ENCODE measurements around the gene LRBA. TPM values are rescaled to one million over a fixed set of nuclear protein-coding genes. Genes with fewer than 3 reads are reported as not detected.

The LRBA gene
- total RNA-seq, 4 donors from 2014 or later: 28.0 to 51.5 (median 30.9) TPM

GRCh38 chr4:150436598-150437370 lies 578.3 kb downstream of the LRBA start:
- no peak for ATAC-seq (ENCODE audit: low FRiP score)
- no peak for DNase-seq (ENCODE audit: low spot score)
- TF ChIP-seq CTCF (IDR thresholded peaks at IDR 0.05): no peak

- no peak for ATAC-seq (ENCODE audit: low FRiP score)
- DNase-seq (ENCODE audit: low spot score): no peak
- no peak for TF ChIP-seq CTCF (IDR thresholded peaks at IDR 0.05)
Observed at GRCh38 chr4:150431221-150431620, 583.9 kb downstream of the LRBA start.

- ATAC-seq (ENCODE audit: low FRiP score) (no peak), DNase-seq (ENCODE audit: low spot score) (no peak)
- no peak for TF ChIP-seq CTCF (IDR thresholded peaks at IDR 0.05)
Observed at GRCh38 chr4:150425161-150425560, 589.9 kb downstream of the LRBA start.

- no peak for ATAC-seq (ENCODE audit: low FRiP score)
- no peak for TF ChIP-seq CTCF (IDR thresholded peaks at IDR 0.05)
- no peak for DNase-seq (ENCODE audit: low spot score)
Observed at GRCh38 chr4:150423503-150423902, 591.6 kb downstream of the LRBA start.

GRCh38 chr4:150423074-150423473 lies 592.0 kb downstream of the LRBA start:
- no peak for TF ChIP-seq CTCF (IDR thresholded peaks at IDR 0.05)
- ATAC-seq (ENCODE audit: low FRiP score) (no peak), DNase-seq (ENCODE audit: low spot score) (no peak)

GRCh38 chr4:150421612-150422011 lies 593.5 kb downstream of the LRBA start:
- no peak for TF ChIP-seq CTCF (IDR thresholded peaks at IDR 0.05)
- DNase-seq (ENCODE audit: low spot score): no peak
- ATAC-seq (ENCODE audit: low FRiP score): no peak

GRCh38 chr4:150419939-150420338 lies 595.1 kb downstream of the LRBA start:
- DNase-seq (ENCODE audit: low spot score) (no peak), ATAC-seq (ENCODE audit: low FRiP score) (no peak)
- no peak for TF ChIP-seq CTCF (IDR thresholded peaks at IDR 0.05)
